Measurements from ENCODE around the gene KSR1. TPM values are rescaled to one million over a fixed set of nuclear protein-coding genes. Genes with fewer than 3 reads are reported as not detected.

KSR1 gene
- total RNA-seq, 4 donors from 2014 or later = 26.0 to 37.5 (median 35.0) TPM

GRCh38 chr17:27618417-27618816, 162.2 kb downstream of the KSR1 start:
- intact Hi-C loops (cut with DNase I; ENCODE audit: low total_unique reads) = no loop called here
- H3K4me3 ChIP-seq (ENCODE audit: low read depth, poor library complexity, severe bottlenecking) = no peak overlapping the region
- 94 to 95% methylated on average over 8 of the region's 8 CpGs for WGBS, 2 donors
- TF ChIP-seq CTCF (IDR thresholded peaks at IDR 0.05) = no peak
- no peak for DNase-seq (ENCODE audit: low spot score in 2 of 2)

GRCh38 chr17:27620721-27621120, 164.5 kb downstream of the KSR1 start:
- DNase-seq (ENCODE audit: low spot score in 2 of 2) = no peak
- H3K4me3 ChIP-seq (ENCODE audit: low read depth, poor library complexity, severe bottlenecking) = no peak overlapping the region
- intact Hi-C loops (cut with DNase I; ENCODE audit: low total_unique reads) = loop anchor here (10.0 kb wide), 1 partner anchor 424 kb away; the partner anchor contains the start of gene NLK
- 89 to 91% methylated on average over 9 of the region's 9 CpGs for WGBS, 2 donors
- TF ChIP-seq CTCF (IDR thresholded peaks at IDR 0.05) (no peak), POLR2A (IDR thresholded peaks at IDR 0.05) (no peak)

GRCh38 chr17:27621536-27621935, 165.3 kb downstream of the KSR1 start:
- H3K4me3 ChIP-seq (ENCODE audit: low read depth, poor library complexity, severe bottlenecking) = no peak overlapping the region
- TF ChIP-seq CTCF (IDR thresholded peaks at IDR 0.05) (no peak), POLR2A (IDR thresholded peaks at IDR 0.05) (no peak)
- intact Hi-C loops (cut with DNase I; ENCODE audit: low total_unique reads) = loop anchor here (10.0 kb wide), 1 partner anchor 423 kb away; the partner anchor contains the start of gene NLK
- 84 to 89% methylated on average over 4 of the region's 4 CpGs for WGBS, 2 donors
- DNase-seq (ENCODE audit: low spot score in 2 of 2) = no peak

- TF ChIP-seq POLR2A (IDR thresholded peaks at IDR 0.05) (no peak), CTCF (IDR thresholded peaks at IDR 0.05) (no peak)
- 58 to 64% methylated on average over 10 of the region's 10 CpGs for WGBS, 2 donors
- intact Hi-C loops (cut with DNase I; ENCODE audit: low total_unique reads) = loop anchor here (10.0 kb wide), 1 partner anchor 423 kb away; the partner anchor contains the start of gene NLK
- no peak overlapping the region for H3K4me3 ChIP-seq (ENCODE audit: low read depth, poor library complexity, severe bottlenecking)
- DNase-seq (ENCODE audit: low spot score in 2 of 2) = no peak
Observed at GRCh38 chr17:27621942-27622559, 165.8 kb downstream of the KSR1 start.

- 76 to 90% methylated on average over 4 of the region's 4 CpGs for WGBS, 2 donors
- intact Hi-C loops (cut with DNase I; ENCODE audit: low total_unique reads) = loop anchor here (10.0 kb wide), 1 partner anchor 422 kb away; the partner anchor contains the start of gene NLK
- no peak overlapping the region for H3K4me3 ChIP-seq (ENCODE audit: low read depth, poor library complexity, severe bottlenecking)
- DNase-seq (ENCODE audit: low spot score in 2 of 2) = no peak
- no peak for TF ChIP-seq POLR2A (IDR thresholded peaks at IDR 0.05)
- TF ChIP-seq CTCF (IDR thresholded peaks at IDR 0.05) = no peak
Observed at GRCh38 chr17:27622986-27623385, 166.7 kb downstream of the KSR1 start.

- intact Hi-C loops (cut with DNase I; ENCODE audit: low total_unique reads) = loop anchor here (10.0 kb wide), 1 partner anchor 421 kb away; the partner anchor contains the start of gene NLK
- no peak for TF ChIP-seq CTCF (IDR thresholded peaks at IDR 0.05)
- TF ChIP-seq POLR2A (IDR thresholded peaks at IDR 0.05) = no peak
- DNase-seq (ENCODE audit: low spot score in 2 of 2) = no peak
- 90 to 97% methylated on average over 6 of the region's 6 CpGs for WGBS, 2 donors
- H3K4me3 ChIP-seq (ENCODE audit: low read depth, poor library complexity, severe bottlenecking) = no peak overlapping the region
Observed at GRCh38 chr17:27623614-27624013, 167.4 kb downstream of the KSR1 start.
